A673 (cell line): Measurements from ENCODE around the gene KDM1A. TPM values are rescaled to one million over a fixed set of nuclear protein-coding genes. Genes with fewer than 3 reads are reported as not detected.

Experiments used
- BruUV-seq: library from RNA; stranded (reverse); fragments of 400-500 nt; replicated peaks from 2 replicates; lab custom pipeline; 2021; lab: Mats Ljungman, UMichigan
- CTCF ChIA-PET: fragments of 300-600 bp; sonication (Branson Sonifier 250); formaldehyde crosslinking; loops from one replicate; lab custom pipeline; 2022; ENCODE audit warnings: antibody characterized with exemption; lab: Charles Lee
- POLR2A ChIA-PET: fragments of 300-600 bp; sonication (Branson Sonifier 250); formaldehyde crosslinking; loops from one replicate; lab custom pipeline; 2022; ENCODE audit warnings: antibody characterized with exemption; ENCODE audit not compliant: low non-redundant PET; lab: Charles Lee
- DNase-seq: peaks from one replicate; pipeline ENCODE4 v3.0.0-alpha.2; 2015; ENCODE audit warnings: low spot score
- H3K27ac ChIP-seq: fragments of 200-600 bp; sonication (generic); 2 replicates; pipeline ENCODE4 v1.5.1; 2016; ENCODE audit warnings: mixed run types, low read depth, mild to moderate bottlenecking, mixed read lengths, antibody characterized with exemption, low read length; ENCODE audit not compliant: poor library complexity, severe bottlenecking
- H3K27me3 ChIP-seq: fragments of 200-600 bp; sonication (generic); replicated peaks from 2 replicates; pipeline ENCODE4 v1.6.1; 2017; ENCODE audit warnings: mixed run types, low read depth, mild to moderate bottlenecking, mixed read lengths, antibody characterized with exemption, low read length; ENCODE audit not compliant: insufficient read depth, poor library complexity
- H3K36me3 ChIP-seq: fragments of 200-600 bp; sonication (generic); 2 replicates; pipeline ENCODE4 v1.6.1; 2016; ENCODE audit warnings: mixed run types, mild to moderate bottlenecking, mixed read lengths, antibody characterized with exemption, low read length; ENCODE audit not compliant: insufficient read depth, poor library complexity, severe bottlenecking
- H3K4me1 ChIP-seq: fragments of 200-600 bp; sonication (generic); 2 replicates; pipeline ENCODE4 v1.6.1; 2017; ENCODE audit warnings: mixed run types, mild to moderate bottlenecking, mixed read lengths, antibody characterized with exemption, low read length; ENCODE audit not compliant: insufficient read depth, poor library complexity, severe bottlenecking
- H3K4me3 ChIP-seq: fragments of 200-600 bp; sonication (generic); 2 replicates; pipeline ENCODE4 v1.5.1; 2016; ENCODE audit warnings: low read depth, mixed run types, mild to moderate bottlenecking, mixed read lengths, low read length; ENCODE audit not compliant: poor library complexity, severe bottlenecking
- H3K9me3 ChIP-seq: fragments of 200-600 bp; sonication (generic); 2 replicates; pipeline ENCODE4 v1.6.1; 2016; ENCODE audit warnings: mixed run types, low read depth, mild to moderate bottlenecking, mixed read lengths, antibody characterized with exemption, low read length; ENCODE audit not compliant: poor library complexity, severe bottlenecking
- CTCF ChIP-seq: fragments of 300-800, 200-600 bp; sonication (generic); conservative IDR thresholded peaks from 2 replicates; pipeline ENCODE4 v1.5.1; 2017; ENCODE audit warnings: low read depth, mild to moderate bottlenecking, antibody characterized with exemption, low read length, moderate library complexity, mixed read lengths
- EZH2 ChIP-seq: fragments of 200-600 bp; sonication (generic); IDR thresholded peaks from 2 replicates; pipeline ENCODE4 v1.6.1; 2017; ENCODE audit warnings: borderline replicate concordance, low read depth, mild to moderate bottlenecking, mixed read lengths, antibody characterized with exemption, low read length; ENCODE audit not compliant: poor library complexity, severe bottlenecking
- intact Hi-C: fragments of 100-400 bp; cut with micrococcal nuclease; formaldehyde crosslinking; loops from one replicate; pipeline ENCODE4 v1.10.0; 2022; ENCODE audit not compliant: unreplicated experiment
- total RNA-seq: library from RNA; stranded (reverse); gene quantifications from 2 replicates; pipeline ENCODE4 v1.2.3, GENCODE V29; 2021

The KDM1A gene
- total RNA-seq, 1 experiment from 2014 or later, result 201 TPM

GRCh38 chr1:23039308-23039826 lies 20.1 kb downstream of the KDM1A start:
- H3K27ac ChIP-seq, result no peak overlapping the region
- BruUV-seq, result no TSS peak
- no peaks in the 10 kb centered on the region for H3K27me3 ChIP-seq
- no peaks in the 10 kb centered on the region for H3K9me3 ChIP-seq
- TF ChIP-seq CTCF, result no peak
- TF ChIP-seq EZH2, result no peak
- peaks cover 4% of the 10 kb centered on the region for H3K36me3 ChIP-seq
- CTCF ChIA-PET, result no interaction called here
- H3K4me1 ChIP-seq, result peaks cover 34% of the 10 kb centered on the region
- no peak for DNase-seq
- intact Hi-C loops, result no loop called here
- POLR2A ChIA-PET, result no interaction called here
- no peak overlapping the region for H3K4me3 ChIP-seq

GRCh38 chr1:23040509-23040908 lies 21.2 kb downstream of the KDM1A start:
- no peak overlapping the region for H3K27ac ChIP-seq
- intact Hi-C loops, result no loop called here
- CTCF ChIA-PET, result no interaction called here
- POLR2A ChIA-PET, result no interaction called here
- H3K9me3 ChIP-seq, result no peaks in the 10 kb centered on the region
- no TSS peak for BruUV-seq
- no peak for TF ChIP-seq EZH2
- TF ChIP-seq CTCF, result no peak
- H3K4me1 ChIP-seq, result peaks cover 33% of the 10 kb centered on the region
- no peak overlapping the region for H3K4me3 ChIP-seq
- DNase-seq, result no peak
- H3K36me3 ChIP-seq, result peaks cover 4% of the 10 kb centered on the region
- no peaks in the 10 kb centered on the region for H3K27me3 ChIP-seq

- H3K4me1 ChIP-seq, result peaks cover 19% of the 10 kb centered on the region
- TF ChIP-seq CTCF, result no peak
- TF ChIP-seq EZH2, result no peak
- CTCF ChIA-PET, result no interaction called here
- POLR2A ChIA-PET, result no interaction called here
- peaks cover 4% of the 10 kb centered on the region for H3K36me3 ChIP-seq
- no TSS peak for BruUV-seq
- peak overlapping the region; percentile 3 for H3K27ac ChIP-seq
- intact Hi-C loops, result no loop called here
- no peaks in the 10 kb centered on the region for H3K9me3 ChIP-seq
- no peak for DNase-seq
- H3K4me3 ChIP-seq, result no peak overlapping the region
- H3K27me3 ChIP-seq, result no peaks in the 10 kb centered on the region
Measured at GRCh38 chr1:23044035-23044434, 24.8 kb downstream of the KDM1A start.
